ENCODE data around the gene ATP11B. TPM values are rescaled to one million over a fixed set of nuclear protein-coding genes. Genes with fewer than 3 reads are reported as not detected.
"Not testable (repeated sequence)": the region's sequence is repeated elsewhere in the genome, so short reads cannot be mapped to it uniquely, and the experiment has no call there.

The ATP11B gene
- total RNA-seq, 3 donors from 2014 or later, result 70.8 to 92.8 (median 77.3) TPM

GRCh38 chr3:182797876-182798275, 4.6 kb downstream of the ATP11B start:
- peaks cover 0 to 5% of the 10 kb centered on the region in 2 donors for H3K4me1 ChIP-seq

GRCh38 chr3:182799143-182799542, 5.8 kb downstream of the ATP11B start:
- not testable (repeated sequence) for H3K4me1 ChIP-seq; DNase-seq (ENCODE audit: low spot score in 2 of 2); H3K4me3 ChIP-seq; H3K36me3 ChIP-seq; H3K27ac ChIP-seq; H3K9me3 ChIP-seq; H3K27me3 ChIP-seq
- intact Hi-C loops (cut with DNase I; ENCODE audit: low total_unique reads), result loop anchor here (10.0 kb wide), 1 partner anchor 1516 kb away; the partner anchor contains the start of gene EIF4G1

More at GRCh38 chr3:182797876-182798275, 4.6 kb downstream of the ATP11B start:
- H3K36me3 ChIP-seq, result no peaks in the 10 kb centered on the region
- no peak for DNase-seq (ENCODE audit: low spot score in 2 of 2)
- no peak overlapping the region for H3K4me3 ChIP-seq
- no peak overlapping the region for H3K27ac ChIP-seq
- intact Hi-C loops (cut with DNase I; ENCODE audit: low total_unique reads), result loop anchor here (10.0 kb wide), 1 partner anchor 1517 kb away; the partner anchor contains the start of gene EIF4G1
- no peaks in the 10 kb centered on the region for H3K27me3 ChIP-seq
- no peaks in the 10 kb centered on the region for H3K9me3 ChIP-seq
- no peak for TF ChIP-seq POLR2AphosphoS5 (IDR thresholded peaks at IDR 0.05)
- no peak for TF ChIP-seq CTCF (IDR thresholded peaks at IDR 0.05)
- no peak for TF ChIP-seq POLR2A (IDR thresholded peaks at IDR 0.05)

GRCh38 chr3:182800508-182800907, 7.2 kb downstream of the ATP11B start:
- DNase-seq (ENCODE audit: low spot score in 2 of 2), result no peak
- H3K27ac ChIP-seq, result no peak overlapping the region
- H3K4me3 ChIP-seq, result no peak overlapping the region
- intact Hi-C loops (cut with DNase I; ENCODE audit: low total_unique reads), result no loop called here
- H3K4me1 ChIP-seq, result peaks cover 0 to 5% of the 10 kb centered on the region in 2 donors
- H3K9me3 ChIP-seq, result no peaks in the 10 kb centered on the region
- H3K36me3 ChIP-seq, result no peaks in the 10 kb centered on the region
- TF ChIP-seq CTCF (IDR thresholded peaks at IDR 0.05) (no peak), POLR2A (IDR thresholded peaks at IDR 0.05) (no peak), POLR2AphosphoS5 (IDR thresholded peaks at IDR 0.05) (no peak)
- H3K27me3 ChIP-seq, result no peaks in the 10 kb centered on the region

- Histone ChIP-seq H3K4me1 (no peaks in the 10 kb centered on the region), H3K27ac (no peak overlapping the region), H3K36me3 (no peaks in the 10 kb centered on the region), H3K4me3 (no peak overlapping the region), H3K9me3 (no peaks in the 10 kb centered on the region), H3K27me3 (no peaks in the 10 kb centered on the region)
- TF ChIP-seq POLR2AphosphoS5 (IDR thresholded peaks at IDR 0.05), result no peak
- no peak for TF ChIP-seq POLR2A (IDR thresholded peaks at IDR 0.05)
- no peak for TF ChIP-seq CTCF (IDR thresholded peaks at IDR 0.05)
- no peak for DNase-seq (ENCODE audit: low spot score in 2 of 2)
- intact Hi-C loops (cut with DNase I; ENCODE audit: low total_unique reads), result loop anchor here (1.0 kb wide), 1 partner anchor 8 kb away; no protein-coding TSS in a partner anchor
These were observed 9.4 kb downstream of the ATP11B start for GRCh38 chr3:182802413-182803390.

- intact Hi-C loops (cut with DNase I; ENCODE audit: low total_unique reads), result no loop called here
- Histone ChIP-seq H3K36me3 (no peaks in the 10 kb centered on the region), H3K4me1 (no peaks in the 10 kb centered on the region), H3K9me3 (no peaks in the 10 kb centered on the region), H3K4me3 (no peak overlapping the region), H3K27me3 (no peaks in the 10 kb centered on the region), H3K27ac (no peak overlapping the region)
- DNase-seq (ENCODE audit: low spot score in 2 of 2), result no peak
- TF ChIP-seq CTCF (IDR thresholded peaks at IDR 0.05) (no peak), POLR2AphosphoS5 (IDR thresholded peaks at IDR 0.05) (no peak), POLR2A (IDR thresholded peaks at IDR 0.05) (no peak)
These were observed 10.3 kb downstream of the ATP11B start for GRCh38 chr3:182803596-182803995.

All from breast epithelium (tissue), 4 donors.